CD4-positive, alpha-beta T cell treated with Interleukin-6 at 100 ng/mL for 8 hours (primary cell): Measurements from ENCODE around the gene ZNF358.

Source experiments
- DNase-seq: peaks from one replicate; pipeline ENCODE4 v3.0.0-alpha.2; 2020; ENCODE audit warnings: mixed read lengths, low spot score

Gene ZNF358

GRCh38 chr19:7489609-7490044 is 26.3 kb upstream of the ZNF358 start:
- no peak for DNase-seq

DNA sequence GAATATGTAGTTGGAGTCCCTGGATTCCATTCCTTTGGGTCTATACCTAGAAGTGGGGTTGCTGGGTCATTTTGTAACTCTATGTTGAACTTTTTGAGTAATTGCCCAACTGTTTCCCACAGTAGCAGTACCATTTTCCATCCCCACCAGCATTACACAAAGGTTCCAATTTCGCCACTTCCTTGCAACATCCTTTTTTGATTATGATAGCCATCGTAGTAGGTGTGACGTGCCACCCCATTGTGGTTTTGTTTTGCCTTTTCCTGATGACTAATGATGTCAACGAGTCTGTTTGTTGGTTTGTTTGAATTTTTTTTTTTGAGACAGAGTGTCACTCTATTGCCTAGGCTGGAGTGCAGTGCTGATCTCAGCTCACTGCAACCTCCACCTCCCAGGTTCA is 23.8 kb upstream of the ZNF358 start:
- DNase-seq, result no peak

DNA sequence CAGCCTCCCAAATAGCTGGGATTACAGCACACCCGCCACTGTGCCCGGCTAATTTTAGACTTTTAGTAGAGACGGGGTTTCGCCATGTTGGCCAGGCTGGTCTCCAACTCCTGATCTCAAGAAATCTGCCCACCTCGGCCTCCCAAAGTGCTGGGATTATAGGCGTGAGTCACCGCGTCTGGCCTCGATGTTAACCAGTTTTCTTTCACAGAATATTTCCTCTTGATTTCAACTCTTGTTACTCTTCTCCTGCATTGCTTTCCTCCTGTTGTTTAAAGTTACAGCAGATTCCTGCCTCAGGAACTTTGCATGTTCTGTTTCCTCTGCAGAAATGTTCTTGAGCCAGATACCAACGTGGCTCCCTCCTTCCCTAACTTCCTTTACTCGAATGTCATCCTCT is 23.3 kb upstream of the ZNF358 start:
- no peak for DNase-seq

- no peak for DNase-seq
These were observed 21.3 kb upstream of the ZNF358 start for GRCh38 chr19:7494416-7495098.

GRCh38 chr19:7497292-7497691 is 18.6 kb upstream of the ZNF358 start:
- DNase-seq, result no peak

- no peak for DNase-seq
These were observed 15.0 kb upstream of the ZNF358 start for GRCh38 chr19:7500811-7501450.

DNA sequence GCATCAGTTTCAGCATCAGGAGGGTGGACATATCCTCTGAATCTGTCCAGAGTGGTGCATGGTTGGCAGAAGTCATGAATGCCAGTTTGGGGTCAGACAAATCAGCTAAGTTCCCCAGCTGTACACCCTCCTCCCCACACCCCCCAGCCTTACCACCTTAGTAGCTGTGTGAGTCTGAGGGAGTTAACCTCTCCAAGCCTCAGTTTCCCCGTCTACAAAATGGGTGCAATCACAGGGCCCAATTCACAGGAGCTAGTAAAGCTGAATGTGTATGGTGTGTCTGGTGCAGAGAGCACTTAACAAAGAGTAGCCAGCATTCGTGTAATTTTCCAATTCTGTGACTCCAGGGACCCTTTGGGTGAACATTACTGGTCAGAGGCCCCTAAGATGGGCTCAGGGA is 13.4 kb upstream of the ZNF358 start:
- DNase-seq, result no peak

DNA sequence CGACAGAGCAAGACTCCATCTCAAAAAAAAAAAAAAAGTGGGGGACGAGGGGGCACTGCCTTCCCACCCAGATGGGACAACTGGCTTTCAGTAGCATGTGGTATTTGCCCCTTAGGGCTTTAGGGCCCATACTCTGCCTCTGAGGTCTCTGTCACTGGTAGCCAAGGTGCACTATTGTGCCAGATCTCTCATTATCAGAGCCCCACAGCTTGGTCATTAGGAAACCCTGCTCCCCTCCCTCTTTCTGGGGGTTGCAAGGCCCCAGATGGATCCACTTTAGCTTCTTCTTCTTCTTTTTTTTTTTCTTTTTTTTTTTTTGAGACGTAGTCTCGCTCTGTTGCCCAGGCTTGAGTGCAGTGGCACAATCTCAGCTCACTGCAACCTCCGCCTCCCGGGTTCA is 11.2 kb upstream of the ZNF358 start:
- DNase-seq, result no peak

- DNase-seq, result no peak
These were observed 10.6 kb upstream of the ZNF358 start for GRCh38 chr19:7505288-7505681.

GRCh38 chr19:7505682-7506384 is 10.1 kb upstream of the ZNF358 start:
- DNase-seq, result no peak

GRCh38 chr19:7506385-7507328 is 9.2 kb upstream of the ZNF358 start:
- no peak for DNase-seq

DNA sequence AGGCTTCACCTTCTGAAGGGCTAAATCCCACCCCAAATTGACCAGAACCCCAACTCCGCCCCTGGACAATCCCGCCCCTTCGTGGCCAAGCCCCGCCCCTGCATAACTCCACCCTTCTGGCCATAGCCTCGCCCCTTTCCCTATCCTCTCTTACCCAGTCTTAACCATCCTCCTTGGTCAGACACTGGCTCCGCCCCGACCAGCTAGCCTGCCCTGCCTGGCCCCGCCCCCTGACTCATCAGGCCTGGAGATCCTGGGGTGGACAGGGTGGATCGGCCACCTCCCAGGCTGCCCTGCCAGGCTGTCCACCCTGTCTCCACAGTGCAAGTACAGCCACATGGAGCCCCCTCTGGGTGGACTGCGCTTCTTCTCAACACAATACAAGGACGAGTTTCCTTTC is 8.0 kb upstream of the ZNF358 start:
- no peak for DNase-seq

GRCh38 chr19:7509625-7510024 is 6.3 kb upstream of the ZNF358 start:
- DNase-seq, result no peak

DNA sequence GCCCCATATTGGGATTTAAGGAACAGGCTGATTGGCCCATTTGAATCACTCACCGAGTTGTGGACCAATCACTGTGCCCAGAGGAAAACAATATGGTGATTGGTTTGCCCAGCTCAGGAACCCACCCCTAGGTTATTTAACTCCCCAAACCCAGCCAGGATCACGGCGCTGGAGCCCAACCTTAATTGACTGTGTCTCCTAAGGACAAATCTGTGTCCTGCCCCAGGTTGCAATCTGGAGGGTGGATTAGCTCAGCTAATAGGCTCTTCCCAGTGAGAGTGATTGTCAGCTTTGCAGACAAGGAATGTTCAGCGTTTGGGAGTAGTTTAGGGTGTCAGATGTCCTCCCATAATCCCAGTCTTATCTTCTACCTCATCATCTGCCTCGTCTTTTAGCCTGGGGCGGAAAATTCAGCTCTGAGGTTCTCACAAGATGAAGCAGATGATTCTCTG is 3.5 kb upstream of the ZNF358 start:
- DNase-seq, result no peak

DNA sequence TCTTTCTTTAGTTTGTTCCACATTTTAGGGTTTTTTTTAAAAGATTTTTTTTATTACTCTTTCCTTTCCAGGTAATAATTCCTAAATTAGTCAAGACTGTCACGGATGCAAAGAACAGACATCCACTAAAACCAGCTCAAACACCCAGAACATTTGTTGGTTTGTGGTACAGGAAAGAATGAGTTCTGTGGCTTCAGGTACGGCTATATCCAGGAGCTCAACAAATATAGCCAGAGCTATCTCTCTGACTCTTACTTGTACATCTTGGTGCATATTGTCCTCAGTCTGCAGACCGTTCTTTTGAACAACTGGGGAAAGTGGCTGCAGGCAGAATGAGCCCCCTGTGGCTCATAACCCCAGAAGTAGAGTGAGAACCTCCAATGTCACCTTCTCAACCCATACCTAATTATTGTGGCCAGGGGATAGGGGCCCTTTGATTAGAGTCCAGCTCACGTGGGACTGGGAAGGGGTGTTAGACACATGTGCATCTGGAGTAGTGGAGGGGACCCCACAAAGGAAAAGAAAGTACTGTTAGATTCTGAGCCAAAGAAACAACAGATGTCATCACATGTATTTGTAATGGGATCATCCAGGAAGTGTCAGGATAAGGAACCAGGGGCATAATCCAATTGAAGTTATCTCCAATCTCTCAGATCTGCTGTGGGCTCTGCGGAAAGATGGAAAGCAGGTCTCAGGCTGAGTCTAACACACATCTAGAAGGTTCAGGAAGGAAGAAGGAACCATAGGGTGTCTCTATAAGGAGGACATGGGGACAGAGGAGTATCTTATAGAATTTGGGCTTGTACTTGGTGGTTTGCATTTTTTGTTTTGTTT is 1.9 kb upstream of the ZNF358 start:
- DNase-seq, result no peak

DNA sequence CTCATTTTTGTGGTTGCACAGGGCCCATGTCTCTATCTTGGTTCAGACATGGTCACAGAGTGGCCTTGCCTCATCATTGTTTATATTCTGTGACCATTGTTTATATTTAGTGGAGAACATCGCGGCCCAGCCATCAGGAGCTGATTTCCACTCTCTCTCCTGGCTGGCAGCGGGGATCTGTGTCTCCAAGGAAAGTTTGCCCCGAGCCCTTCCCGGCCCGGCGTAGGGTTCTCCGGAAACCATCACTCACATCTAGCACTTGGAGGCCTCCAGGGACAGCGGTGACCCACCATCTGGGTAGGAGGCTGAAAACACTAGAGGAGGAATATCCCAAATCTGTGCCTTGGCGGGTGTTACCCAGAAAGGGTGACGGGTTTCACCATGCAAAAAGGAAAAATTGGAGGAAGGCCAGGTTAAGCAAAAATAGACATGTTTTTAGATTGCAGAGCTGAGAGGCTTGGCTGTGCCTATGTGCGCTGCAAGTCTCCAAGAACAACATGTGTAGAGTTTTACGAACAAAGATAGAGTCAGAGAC is 726 bp upstream of the ZNF358 start:
- DNase-seq, result no peak

- no peak for DNase-seq
These were observed 430 bp downstream of the ZNF358 start for GRCh38 chr19:7516333-7516732.

- DNase-seq, result no peak
These were observed 975 bp downstream of the ZNF358 start for GRCh38 chr19:7516878-7517277.

GRCh38 chr19:7519361-7520130 is 3.6 kb downstream of the ZNF358 start:
- DNase-seq, result no peak
